ENCODE data around the gene PGBD4.

Gene PGBD4

GRCh38 chr15:34101366-34102174 is at the start of gene PGBD4, which contains the start of gene EMC7:
Gene PGBD4, plus strand, starts transcription at chr15:34102083. Its CDS starts 449 bp downstream, at chr15:34102532.
Gene EMC7, minus strand, starts transcription at chr15:34101862. Its CDS starts 23 bp downstream, at chr15:34101839.
- DNase-seq (ENCODE audit: low spot score) = peak; percentile 99

- no peak for DNase-seq (ENCODE audit: low spot score)
These were observed 47.7 kb upstream of the PGBD4 start for GRCh38 chr15:34054081-34054707.

GRCh38 chr15:34055868-34056595 is 45.9 kb upstream of the PGBD4 start:
- no peak for DNase-seq (ENCODE audit: low spot score)

GRCh38 chr15:34056911-34057310 is 45.0 kb upstream of the PGBD4 start:
- DNase-seq (ENCODE audit: low spot score) = no peak

GRCh38 chr15:34059476-34059875 is 42.4 kb upstream of the PGBD4 start:
- no peak for DNase-seq (ENCODE audit: low spot score)

- DNase-seq (ENCODE audit: low spot score) = no peak
These were observed 41.9 kb upstream of the PGBD4 start for GRCh38 chr15:34059946-34060345.

- no peak for DNase-seq (ENCODE audit: low spot score)
These were observed 37.4 kb upstream of the PGBD4 start for GRCh38 chr15:34064438-34064837.

- DNase-seq (ENCODE audit: low spot score) = no peak
These were observed 36.6 kb upstream of the PGBD4 start for GRCh38 chr15:34065261-34065660.

- no peak for DNase-seq (ENCODE audit: low spot score)
These were observed 35.9 kb upstream of the PGBD4 start for GRCh38 chr15:34065941-34066340.

GRCh38 chr15:34070003-34070402 is 31.9 kb upstream of the PGBD4 start:
- no peak for DNase-seq (ENCODE audit: low spot score)

- no peak for DNase-seq (ENCODE audit: low spot score)
These were observed 25.1 kb upstream of the PGBD4 start for GRCh38 chr15:34076785-34077184.

GRCh38 chr15:34078900-34079299 is 23.0 kb upstream of the PGBD4 start:
- DNase-seq (ENCODE audit: low spot score) = no peak

- DNase-seq (ENCODE audit: low spot score) = no peak
These were observed 22.0 kb upstream of the PGBD4 start for GRCh38 chr15:34079904-34080303.

- DNase-seq (ENCODE audit: low spot score) = peak; percentile 25
These were observed 17.8 kb upstream of the PGBD4 start for GRCh38 chr15:34084086-34084485.

- peak; percentile 15 for DNase-seq (ENCODE audit: low spot score)
These were observed 16.1 kb upstream of the PGBD4 start for GRCh38 chr15:34085746-34086145.

- DNase-seq (ENCODE audit: low spot score) = no peak
These were observed 2.0 kb upstream of the PGBD4 start for GRCh38 chr15:34099914-34100313.

GRCh38 chr15:34102175-34102925 is 467 bp downstream of the PGBD4 start:
- no peak for DNase-seq (ENCODE audit: low spot score)

GRCh38 chr15:34106423-34106822 is 4.5 kb downstream of the PGBD4 start:
- no peak for DNase-seq (ENCODE audit: low spot score)

GRCh38 chr15:34107315-34107714 is 5.4 kb downstream of the PGBD4 start:
- no peak for DNase-seq (ENCODE audit: low spot score)

GRCh38 chr15:34109797-34110663 is 8.1 kb downstream of the PGBD4 start:
- DNase-seq (ENCODE audit: low spot score) = peak; percentile 56

GRCh38 chr15:34111488-34111887 is 9.6 kb downstream of the PGBD4 start:
- no peak for DNase-seq (ENCODE audit: low spot score)

Measured in Ammon's horn (tissue), 1 donor.